ENCODE data around the gene E2F3. TPM values are rescaled to one million over a fixed set of nuclear protein-coding genes. Genes with fewer than 3 reads are reported as not detected.
"Not testable (repeated sequence)": the region's sequence is repeated elsewhere in the genome, so short reads cannot be mapped to it uniquely, and the experiment has no call there.

The E2F3 gene
- total and polyA plus RNA-seq, 9 donors: 0.36 to 7.3 (median 2.7) TPM

GRCh38 chr6:20511852-20512251 lies 110.2 kb downstream of the E2F3 start:
- H3K4me1 ChIP-seq (ENCODE audit: insufficient read depth): no peaks in the 10 kb centered on the region
- whole genome bisulfite sequencing, 3 donors: 88 to 92% (median 89%) methylated on average over 2 of the region's 2 CpGs
- no peak overlapping the region for H3K27ac ChIP-seq
- no peak for DNase-seq
- no peaks in the 10 kb centered on the region for H3K36me3 ChIP-seq
- H3K4me3 ChIP-seq: no peak overlapping the region
- no peak for TF ChIP-seq EP300 (IDR thresholded peaks at IDR 0.05)
- TF ChIP-seq POLR2A (IDR thresholded peaks at IDR 0.05): no peak
- no peak for TF ChIP-seq CTCF (IDR thresholded peaks at IDR 0.05)
- H3K27me3 ChIP-seq: no peaks in the 10 kb centered on the region
- no peaks in the 10 kb centered on the region for H3K9me3 ChIP-seq
- intact Hi-C loops (cut with DNase I): no loop called here

- intact Hi-C loops (cut with DNase I): loop anchor here in 3 of 4 donors (5.0 to 10.0 kb wide), 5 partner anchors 113 to 433 kb away; partner anchors contain the start of gene E2F3 (in 1 of the 3)
Observed at GRCh38 chr6:20525208-20525607, 123.5 kb downstream of the E2F3 start.

GRCh38 chr6:20529086-20529448 lies 127.4 kb downstream of the E2F3 start:
- not testable (repeated sequence) for H3K4me1 ChIP-seq (ENCODE audit: insufficient read depth); H3K4me3 ChIP-seq; H3K27me3 ChIP-seq; DNase-seq; H3K36me3 ChIP-seq; H3K9me3 ChIP-seq; H3K27ac ChIP-seq
- peak; percentile 28 to 36 (median 32) for TF ChIP-seq CTCF (IDR thresholded peaks at IDR 0.05)
- 27 to 35% (median 31%) methylated on average over 5 of the region's 5 CpGs for WGBS, 3 donors
- intact Hi-C loops (cut with DNase I): loop anchor here in 3 of 4 donors (5.0 to 10.0 kb wide), 5 partner anchors 117 to 437 kb away; partner anchors contain the start of gene E2F3 (in 1 of the 3)

More at GRCh38 chr6:20525208-20525607, 123.5 kb downstream of the E2F3 start:
- not testable (repeated sequence) for H3K36me3 ChIP-seq; H3K27me3 ChIP-seq; H3K27ac ChIP-seq; H3K4me3 ChIP-seq; H3K4me1 ChIP-seq (ENCODE audit: insufficient read depth); DNase-seq; H3K9me3 ChIP-seq
- WGBS, 3 donors: 69 to 77% (median 72%) methylated on average over 3 of the region's 3 CpGs

- intact Hi-C loops (cut with DNase I): no loop called here
Observed at GRCh38 chr6:20532881-20533280, 131.2 kb downstream of the E2F3 start.

More at GRCh38 chr6:20532881-20533280, 131.2 kb downstream of the E2F3 start:
- Histone ChIP-seq H3K9me3 (no peaks in the 10 kb centered on the region), H3K4me3 (no peak overlapping the region), H3K4me1 (ENCODE audit: insufficient read depth) (peaks cover 5% of the 10 kb centered on the region), H3K36me3 (no peaks in the 10 kb centered on the region), H3K27ac (no peak overlapping the region), H3K27me3 (no peaks in the 10 kb centered on the region)
- TF ChIP-seq POLR2A (IDR thresholded peaks at IDR 0.05): no peak
- no peak for TF ChIP-seq CTCF (IDR thresholded peaks at IDR 0.05)
- no peak for TF ChIP-seq EP300 (IDR thresholded peaks at IDR 0.05)
- WGBS, 3 donors: 92 to 100% (median 97%) methylated on average over 1 of the region's 1 CpG
- no peak for DNase-seq
